Mesendoderm (in vitro differentiated cells): Measurements from ENCODE around the gene MMP25.

ENCODE experiments used
- DNase-seq: peaks from one replicate; pipeline ENCODE4 v3.0.0; 2013
- H2AK5ac ChIP-seq: 2 replicates; pipeline ENCODE4 v1.6.1; 2013; ENCODE audit warnings: low read length, inconsistent platforms
- H2BK120ac ChIP-seq: 2 replicates; pipeline ENCODE4 v1.6.1; 2013; ENCODE audit warnings: low read depth, mild to moderate bottlenecking, low read length, moderate library complexity, mixed read lengths
- H2BK15ac ChIP-seq: replicated peaks from 2 replicates; pipeline ENCODE4 v1.6.1; 2013; ENCODE audit warnings: low read depth, mild to moderate bottlenecking, moderate library complexity
- H2BK5ac ChIP-seq: 2 replicates; pipeline ENCODE4 v1.6.1; 2013; ENCODE audit warnings: low read length, inconsistent platforms
- H3K18ac ChIP-seq: 2 replicates; pipeline ENCODE4 v1.6.1; 2013; ENCODE audit warnings: mild to moderate bottlenecking, low read length, mixed read lengths
- H3K23ac ChIP-seq: one replicate; pipeline ENCODE4 v1.6.1; 2013; ENCODE audit warnings: low read length
- H3K27ac ChIP-seq: 2 replicates; pipeline ENCODE4 v1.5.1; 2013; ENCODE audit warnings: low read depth, mild to moderate bottlenecking, inconsistent platforms, low read length, moderate library complexity
- H3K27me3 ChIP-seq: 2 replicates; pipeline ENCODE4 v1.6.1; 2013; ENCODE audit warnings: low read length, control low read depth, mild to moderate bottlenecking, inconsistent platforms; ENCODE audit not compliant: insufficient read depth, poor library complexity
- H3K36me3 ChIP-seq: 2 replicates; pipeline ENCODE4 v1.6.1; 2013; ENCODE audit warnings: low read length, inconsistent platforms; ENCODE audit not compliant: control insufficient read depth, insufficient read depth
- H3K4ac ChIP-seq: one replicate; pipeline ENCODE4 v1.6.1; 2013; ENCODE audit warnings: low read depth, mild to moderate bottlenecking, low read length, moderate library complexity
- H3K4me1 ChIP-seq: 2 replicates; pipeline ENCODE4 v1.6.1; 2013; ENCODE audit warnings: low read depth, low read length, inconsistent platforms; ENCODE audit not compliant: control insufficient read depth
- H3K4me2 ChIP-seq: 2 replicates; pipeline ENCODE4 v1.6.1; 2013; ENCODE audit warnings: low read length
- H3K4me3 ChIP-seq: 2 replicates; pipeline ENCODE4 v1.5.1; 2013; ENCODE audit warnings: mild to moderate bottlenecking, low read length
- H3K56ac ChIP-seq: one replicate; pipeline ENCODE4 v1.6.1; 2013; ENCODE audit warnings: low read length
- H3K79me1 ChIP-seq: 2 replicates; pipeline ENCODE4 v1.6.1; 2013; ENCODE audit warnings: low read length, inconsistent platforms
- H3K79me2 ChIP-seq: 2 replicates; pipeline ENCODE4 v1.6.1; 2013; ENCODE audit warnings: mild to moderate bottlenecking, low read length; ENCODE audit not compliant: control insufficient read depth, insufficient read depth
- H3K9ac ChIP-seq: 2 replicates; pipeline ENCODE4 v1.6.1; 2013; ENCODE audit warnings: low read length, inconsistent platforms
- H4K5ac ChIP-seq: one replicate; pipeline ENCODE4 v1.6.1; 2013; ENCODE audit warnings: low read length
- H4K8ac ChIP-seq: one replicate; pipeline ENCODE4 v1.6.1; 2013; ENCODE audit warnings: low read depth, mild to moderate bottlenecking, control low read depth, low read length, moderate library complexity
- WGBS: extraction: QIAGEN DNeasy Blood & Tissue Kit; methylation state at CpG from one replicate; pipeline ENCODE4 v1.1.7; 2013; ENCODE audit warnings: low lambda C conversion rate, missing lambda C conversion rate; ENCODE audit not compliant: insufficient coverage; ENCODE audit errors: extremely low coverage; 5-methylcytosine and 5-hydroxymethylcytosine counted together

MMP25 gene

GRCh38 chr16:3013998-3014690 lies 32.2 kb upstream of the MMP25 start:
- H3K9ac ChIP-seq, result no peak overlapping the region
- no peak overlapping the region for H2BK5ac ChIP-seq
- no CpG with 5 or more reads among the region's 12 CpGs for WGBS
- no peak overlapping the region for H3K4me2 ChIP-seq
- peaks cover 17% of the 10 kb centered on the region for H3K79me2 ChIP-seq
- H2BK120ac ChIP-seq, result no peak overlapping the region
- H3K18ac ChIP-seq, result no peak overlapping the region
- H3K23ac ChIP-seq, result no peak overlapping the region
- no peak overlapping the region for H3K56ac ChIP-seq
- DNase-seq, result no peak
- H2AK5ac ChIP-seq, result no peak overlapping the region
- no peak overlapping the region for H4K5ac ChIP-seq
- H2BK15ac ChIP-seq, result no peak overlapping the region
- H3K27me3 ChIP-seq, result no peaks in the 10 kb centered on the region
- H3K4me1 ChIP-seq, result no peaks in the 10 kb centered on the region
- H3K4ac ChIP-seq, result no peak overlapping the region
- H3K27ac ChIP-seq, result no peak overlapping the region
- H3K4me3 ChIP-seq, result no peak overlapping the region
- H3K36me3 ChIP-seq, result peaks cover 2% of the 10 kb centered on the region
- H3K79me1 ChIP-seq, result peaks cover 3% of the 10 kb centered on the region
- no peak overlapping the region for H4K8ac ChIP-seq

- WGBS, result no CpG with 5 or more reads among the region's 6 CpGs
- Histone ChIP-seq H3K18ac (no peak overlapping the region), H2BK5ac (no peak overlapping the region), H3K23ac (no peak overlapping the region), H3K79me2 (peaks cover 17% of the 10 kb centered on the region), H4K8ac (no peak overlapping the region), H3K56ac (no peak overlapping the region), H3K4ac (no peak overlapping the region), H3K4me3 (no peak overlapping the region), H3K27ac (no peak overlapping the region), H2BK120ac (no peak overlapping the region), H3K4me1 (no peaks in the 10 kb centered on the region), H3K4me2 (no peak overlapping the region), H2BK15ac (no peak overlapping the region), H3K79me1 (peaks cover 3% of the 10 kb centered on the region), H4K5ac (no peak overlapping the region), H3K27me3 (no peaks in the 10 kb centered on the region), H3K9ac (no peak overlapping the region), H2AK5ac (no peak overlapping the region), H3K36me3 (peaks cover 2% of the 10 kb centered on the region)
- DNase-seq, result no peak
These were observed 31.4 kb upstream of the MMP25 start for GRCh38 chr16:3014971-3015370.

DNA sequence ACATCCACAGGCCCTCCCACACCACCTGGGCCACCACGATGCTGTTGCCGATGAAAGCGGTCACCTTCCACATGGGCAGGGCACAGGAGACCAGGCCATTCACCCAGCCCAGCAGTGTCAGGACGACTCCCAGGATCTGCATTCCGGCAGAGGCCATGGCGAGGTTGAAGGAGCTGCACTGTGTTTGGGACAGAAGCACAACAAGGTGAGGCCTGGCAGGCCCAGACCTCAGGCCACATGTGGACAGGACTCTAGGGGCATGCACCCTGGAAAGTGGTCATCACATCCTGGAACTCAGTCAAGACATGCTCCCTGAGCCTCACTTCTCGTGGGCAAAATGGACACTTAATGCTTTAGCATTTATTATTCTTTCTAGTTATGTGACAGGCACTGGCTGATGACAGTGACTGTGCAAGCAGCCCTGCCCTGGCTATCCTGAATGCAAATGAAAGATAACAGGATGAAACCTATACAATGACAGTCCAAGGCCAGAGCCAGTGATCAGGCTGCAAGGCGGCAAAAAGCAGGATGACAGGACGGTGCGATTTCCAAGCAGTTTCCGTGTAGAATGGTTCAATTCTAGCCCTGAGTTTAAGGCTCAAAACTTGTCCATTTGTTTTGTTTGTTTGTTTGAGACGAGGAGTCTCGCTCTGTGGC lies 30.4 kb upstream of the MMP25 start:
- no peak overlapping the region for H4K5ac ChIP-seq
- no peak overlapping the region for H3K4ac ChIP-seq
- peaks cover 2% of the 10 kb centered on the region for H3K36me3 ChIP-seq
- no peak overlapping the region for H3K4me2 ChIP-seq
- H3K27me3 ChIP-seq, result no peaks in the 10 kb centered on the region
- H3K79me1 ChIP-seq, result peaks cover 3% of the 10 kb centered on the region
- no peak overlapping the region for H3K56ac ChIP-seq
- H2BK5ac ChIP-seq, result no peak overlapping the region
- no peak overlapping the region for H3K23ac ChIP-seq
- no peaks in the 10 kb centered on the region for H3K4me1 ChIP-seq
- no peak for DNase-seq
- peaks cover 21% of the 10 kb centered on the region for H3K79me2 ChIP-seq
- no peak overlapping the region for H2BK15ac ChIP-seq
- WGBS, result no CpG with 5 or more reads among the region's 13 CpGs
- H4K8ac ChIP-seq, result no peak overlapping the region
- H3K18ac ChIP-seq, result no peak overlapping the region
- H3K9ac ChIP-seq, result peak overlapping the region; percentile 9
- no peak overlapping the region for H3K4me3 ChIP-seq
- no peak overlapping the region for H3K27ac ChIP-seq
- no peak overlapping the region for H2AK5ac ChIP-seq
- no peak overlapping the region for H2BK120ac ChIP-seq

DNA sequence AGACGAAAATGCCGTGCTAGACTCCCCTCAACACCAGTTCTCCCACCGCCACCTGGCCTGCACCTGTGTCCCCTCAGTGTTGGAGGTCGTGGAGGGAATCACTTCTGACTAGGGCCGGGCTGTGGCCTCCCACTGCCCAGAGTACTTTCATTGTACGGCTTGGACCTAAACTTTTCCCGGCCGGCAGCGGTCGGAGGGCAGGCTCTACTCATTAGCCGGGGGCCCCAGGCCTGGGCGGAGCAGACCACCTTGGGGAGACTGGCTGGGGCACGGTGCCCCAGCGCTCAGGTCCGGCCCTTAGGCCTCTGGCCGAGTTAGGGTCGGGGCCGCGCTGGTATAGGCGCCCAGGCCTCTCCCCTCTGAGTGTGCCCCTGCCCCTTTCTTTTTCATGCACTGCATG lies 29.0 kb upstream of the MMP25 start:
- Histone ChIP-seq H3K27me3 (no peaks in the 10 kb centered on the region), H3K56ac (peak overlapping the region; percentile 97)

GRCh38 chr16:3017794-3018506 lies 28.4 kb upstream of the MMP25 start, which contains the start of gene CLDN6:
TSS of gene CLDN6 (minus strand) at chr16:3018183. CDS start at chr16:3016021, 2,162 bp downstream.
- Histone ChIP-seq H2BK120ac (no peak within 1 kb of the TSS), H3K4me1 (peaks cover 9% of the 10 kb centered on the region), H4K8ac (no peak within 1 kb of the TSS), H3K18ac (peak within 1 kb of the TSS; percentile 92), H3K27ac (peak within 1 kb of the TSS; percentile 81), H3K4me2 (peak within 1 kb of the TSS; percentile 94), H3K36me3 (peaks cover 2% of the 10 kb centered on the region), H2AK5ac (peak within 1 kb of the TSS; percentile 69), H3K79me1 (peaks cover 6% of the 10 kb centered on the region), H3K79me2 (peaks cover 21% of the 10 kb centered on the region), H2BK15ac (no peak within 1 kb of the TSS), H3K56ac (peak within 1 kb of the TSS; percentile 97), H3K27me3 (no peaks in the 10 kb centered on the region), H3K9ac (peak within 1 kb of the TSS; percentile 98), H4K5ac (no peak within 1 kb of the TSS), H2BK5ac (peak within 1 kb of the TSS; percentile 84), H3K4ac (peak within 1 kb of the TSS; percentile 93), H3K4me3 (peak within 1 kb of the TSS; percentile 89), H3K23ac (peak within 1 kb of the TSS; percentile 29)
- DNase-seq, result peak; percentile 98
- no CpG with 5 or more reads among the region's 52 CpGs for WGBS

More for the DNA sequence above, 29.0 kb upstream of the MMP25 start:
- peak overlapping the region; percentile 89 for H3K4me3 ChIP-seq
- H2AK5ac ChIP-seq, result peak overlapping the region; percentile 69
- H3K79me2 ChIP-seq, result peaks cover 21% of the 10 kb centered on the region
- H3K4ac ChIP-seq, result peak overlapping the region; percentile 93
- peaks cover 3% of the 10 kb centered on the region for H3K4me1 ChIP-seq
- WGBS, result no CpG with 5 or more reads among the region's 20 CpGs
- no peak for DNase-seq
- peak overlapping the region; percentile 29 for H3K23ac ChIP-seq
- H3K18ac ChIP-seq, result peak overlapping the region; percentile 70
- peak overlapping the region; percentile 98 for H3K9ac ChIP-seq
- no peak overlapping the region for H4K5ac ChIP-seq
- no peak overlapping the region for H2BK120ac ChIP-seq
- H3K79me1 ChIP-seq, result peaks cover 3% of the 10 kb centered on the region
- H3K4me2 ChIP-seq, result peak overlapping the region; percentile 94
- H2BK15ac ChIP-seq, result no peak overlapping the region
- H3K27ac ChIP-seq, result peak overlapping the region; percentile 60
- peak overlapping the region; percentile 76 for H2BK5ac ChIP-seq
- peaks cover 2% of the 10 kb centered on the region for H3K36me3 ChIP-seq
- H4K8ac ChIP-seq, result no peak overlapping the region
